Smooth muscle cell (in vitro differentiated cells): ENCODE results near the gene PDXDC1. TPM values are rescaled to one million over a fixed set of nuclear protein-coding genes. Genes with fewer than 3 reads are reported as not detected.
"Not testable (repeated sequence)": the region's sequence is repeated elsewhere in the genome, so short reads cannot be mapped to it uniquely, and the experiment has no call there.

Experiments used
- DNase-seq: peaks from one replicate; lab custom pipeline; 2025; ENCODE audit not compliant: unreplicated experiment; lab: John Stamatoyannopoulos, UW
- H2AFZ ChIP-seq: fragments of 200-600 bp; sonication (generic); 2 replicates; pipeline ENCODE4 v1.6.0; 2016; ENCODE audit warnings: antibody characterized with exemption, low read depth, mild to moderate bottlenecking
- H3F3A ChIP-seq: fragments of 200-600 bp; sonication (generic); 2 replicates; pipeline ENCODE4 v1.6.0; 2017; ENCODE audit warnings: antibody characterized with exemption, low read depth
- H3K27ac ChIP-seq: fragments of 200-600 bp; sonication (generic); 2 replicates; pipeline ENCODE4 v1.5.1; 2016; ENCODE audit warnings: low read depth, mild to moderate bottlenecking
- H3K27me3 ChIP-seq: fragments of 200-600 bp; sonication (generic); 2 replicates; pipeline ENCODE4 v1.6.1; 2016; ENCODE audit warnings: low read depth, mild to moderate bottlenecking
- H3K36me3 ChIP-seq: fragments of 200-600 bp; sonication (generic); 2 replicates; pipeline ENCODE4 v1.5.1; 2016; ENCODE audit warnings: low read depth
- H3K4me1 ChIP-seq: fragments of 200-600 bp; sonication (generic); 2 replicates; pipeline ENCODE4 v1.5.1; 2016; ENCODE audit warnings: low read depth
- H3K4me2 ChIP-seq: fragments of 200-600 bp; sonication (generic); 2 replicates; pipeline ENCODE4 v1.6.0; 2016; ENCODE audit warnings: mild to moderate bottlenecking
- H3K4me3 ChIP-seq: fragments of 200-600 bp; sonication (generic); 2 replicates; pipeline ENCODE4 v1.5.1; 2016; ENCODE audit warnings: mild to moderate bottlenecking
- H3K79me2 ChIP-seq: fragments of 200-600 bp; sonication (generic); 2 replicates; pipeline ENCODE4 v1.6.0; 2016; ENCODE audit warnings: low read depth, mild to moderate bottlenecking
- H3K9ac ChIP-seq: fragments of 200-600 bp; sonication (generic); 2 replicates; pipeline ENCODE4 v1.6.0; 2016; ENCODE audit warnings: low read depth
- H3K9me3 ChIP-seq: fragments of 200-600 bp; sonication (generic); replicated peaks from 2 replicates; pipeline ENCODE4 v1.5.1; 2016; ENCODE audit warnings: low read depth
- H4K20me1 ChIP-seq: fragments of 200-600 bp; sonication (generic); 2 replicates; pipeline ENCODE4 v1.6.0; 2016; ENCODE audit warnings: low read depth
- WGBS: methylation state at CpG from one replicate; pipeline ENCODE4 v1.1.7; 2016; ENCODE audit warnings: low lambda C conversion rate; 5-methylcytosine and 5-hydroxymethylcytosine counted together
- polyA plus RNA-seq: library from polyadenylated mRNA; unstranded; fragments of >200 nt; fragmentation: Nextera tagmentation; extraction: Ambion mirVana; gene quantifications from 2 replicates; pipeline ENCODE4 v1.2.1, GENCODE V29; 2016
- total RNA-seq: library from RNA; depleted of rRNA; stranded (reverse); fragments of >200 nt; gene quantifications from 2 replicates; pipeline ENCODE4 v1.2.3, GENCODE V29; 2014

PDXDC1 gene
- total and polyA plus RNA-seq, 2 experiments from 2014 or later: 102 to 113 TPM

- peaks cover 77% of the 10 kb centered on the region for H4K20me1 ChIP-seq
- peaks cover 13% of the 10 kb centered on the region for H3K4me1 ChIP-seq
- not testable (repeated sequence) for H3K27me3 ChIP-seq, H3F3A ChIP-seq, H3K36me3 ChIP-seq, H2AFZ ChIP-seq, H3K27ac ChIP-seq, H3K9me3 ChIP-seq, H3K9ac ChIP-seq, H3K4me2 ChIP-seq, DNase-seq, H3K4me3 ChIP-seq
- WGBS: 94% methylated on average over 32 of the region's 35 CpGs
- peaks cover 59% of the 10 kb centered on the region for H3K79me2 ChIP-seq
Observed at GRCh38 chr16:15145418-15146263, 170.8 kb downstream of the PDXDC1 start.

GRCh38 chr16:15146264-15146662 is 171.4 kb downstream of the PDXDC1 start:
- WGBS: 94% methylated on average over 23 of the region's 23 CpGs
- not testable (repeated sequence) for H3K27me3 ChIP-seq, H3K36me3 ChIP-seq, H3K9ac ChIP-seq, H3K4me2 ChIP-seq, H3F3A ChIP-seq, H3K9me3 ChIP-seq, DNase-seq, H3K27ac ChIP-seq, H2AFZ ChIP-seq, H3K4me3 ChIP-seq
- Histone ChIP-seq H3K79me2 (peaks cover 53% of the 10 kb centered on the region), H3K4me1 (peaks cover 13% of the 10 kb centered on the region), H4K20me1 (peaks cover 71% of the 10 kb centered on the region)

- Histone ChIP-seq H4K20me1 (peaks cover 50% of the 10 kb centered on the region), H3K79me2 (peaks cover 42% of the 10 kb centered on the region), H3K4me1 (peaks cover 13% of the 10 kb centered on the region)
- not testable (repeated sequence) for H3K4me2 ChIP-seq, H3F3A ChIP-seq, H2AFZ ChIP-seq, H3K27ac ChIP-seq, H3K9me3 ChIP-seq, H3K9ac ChIP-seq, H3K27me3 ChIP-seq, DNase-seq, H3K36me3 ChIP-seq, H3K4me3 ChIP-seq
- WGBS: 91% methylated on average over 13 of the region's 19 CpGs
Observed at GRCh38 chr16:15148831-15149230, 174.0 kb downstream of the PDXDC1 start.

GRCh38 chr16:15149260-15149659 is 174.4 kb downstream of the PDXDC1 start:
- not testable (repeated sequence) for H3F3A ChIP-seq, H3K36me3 ChIP-seq, H3K4me2 ChIP-seq, H3K9me3 ChIP-seq, DNase-seq, H3K27ac ChIP-seq, H3K9ac ChIP-seq, H2AFZ ChIP-seq, H3K4me3 ChIP-seq, H3K27me3 ChIP-seq
- peaks cover 38% of the 10 kb centered on the region for H3K79me2 ChIP-seq
- H4K20me1 ChIP-seq: peaks cover 45% of the 10 kb centered on the region
- peaks cover 10% of the 10 kb centered on the region for H3K4me1 ChIP-seq
- WGBS: 90% methylated on average over 12 of the region's 12 CpGs

GRCh38 chr16:15154005-15154404 is 179.2 kb downstream of the PDXDC1 start:
- peak overlapping the region; percentile 55 for H3K4me3 ChIP-seq
- not testable (repeated sequence) for DNase-seq, H3K36me3 ChIP-seq, H3K9ac ChIP-seq, H2AFZ ChIP-seq, H3K9me3 ChIP-seq, H4K20me1 ChIP-seq, H3K27ac ChIP-seq, H3K27me3 ChIP-seq, H3K4me1 ChIP-seq, H3K79me2 ChIP-seq, H3F3A ChIP-seq
- no CpG with 5 or more reads among the region's 48 CpGs for WGBS
- peak overlapping the region; percentile 80 for H3K4me2 ChIP-seq

- not testable (repeated sequence) for H3K27ac ChIP-seq, H3K9ac ChIP-seq, H3K9me3 ChIP-seq, H4K20me1 ChIP-seq, H3K27me3 ChIP-seq, H3K4me1 ChIP-seq, H3K79me2 ChIP-seq, H3K36me3 ChIP-seq, H3F3A ChIP-seq
- under 1% methylated on average over 47 of the region's 80 CpGs for WGBS
- peak; percentile 73 for DNase-seq
- Histone ChIP-seq H3K4me2 (peak overlapping the region; percentile 83), H3K4me3 (peak overlapping the region; percentile 53), H2AFZ (peak overlapping the region; percentile 75)
Observed at GRCh38 chr16:15154650-15155562, 180.1 kb downstream of the PDXDC1 start.

GRCh38 chr16:15157644-15158043 is 182.8 kb downstream of the PDXDC1 start:
- WGBS: 92% methylated on average over 5 of the region's 8 CpGs
- H3K4me2 ChIP-seq, H3K27ac ChIP-seq, H3F3A ChIP-seq, H3K4me3 ChIP-seq, H3K36me3 ChIP-seq, H3K9ac ChIP-seq, H3K27me3 ChIP-seq, H4K20me1 ChIP-seq, H3K4me1 ChIP-seq, H2AFZ ChIP-seq, H3K79me2 ChIP-seq, DNase-seq, H3K9me3 ChIP-seq: not testable (repeated sequence)

GRCh38 chr16:15159671-15160070 is 184.8 kb downstream of the PDXDC1 start:
- H3F3A ChIP-seq, H4K20me1 ChIP-seq, H3K4me2 ChIP-seq, H3K4me1 ChIP-seq, H3K79me2 ChIP-seq, H3K36me3 ChIP-seq, H3K9me3 ChIP-seq, H3K27me3 ChIP-seq, H3K27ac ChIP-seq, DNase-seq, H2AFZ ChIP-seq, H3K9ac ChIP-seq, H3K4me3 ChIP-seq: not testable (repeated sequence)
- 92% methylated on average over 5 of the region's 5 CpGs for WGBS
